Pancreas (tissue), 10 donors: ENCODE data around the gene BICRA. TPM values are rescaled to one million over a fixed set of nuclear protein-coding genes. Genes with fewer than 3 reads are reported as not detected.

Experiments
- ATAC-seq, 4 donors: fragments of 200-7000 bp; cut with Tn5 transposase; one replicate each; pipeline versions ENCODE4 v1.8.0 to v1.9.1; 2020; ENCODE audit warnings: mild to moderate bottlenecking in 4 of 4, moderate library complexity in 4 of 4
- DNase-seq, 6 donors: peaks; one replicate each; pipeline ENCODE4 v3.0.0-alpha.2; 2020
- FAIRE-seq: peaks from 2 replicates; lab custom pipeline; 2012; peaks lifted over from hg19 to GRCh38; lab: Jason Lieb, UNC
- H3K27ac ChIP-seq, 4 donors: fragments of 200-600 bp; sonication (generic); 1 replicate in 3 of 4; 2 replicates in 1 of 4; pipeline versions ENCODE4 v1.5.0 to v1.8.0; 2020
- H3K27me3 ChIP-seq, 4 donors: fragments of 200-600 bp; one replicate each; pipeline ENCODE4 v1.8.0; 2021
- H3K36me3 ChIP-seq, 3 donors: fragments of 200-600 bp; sonication (generic) in 1 of 3; one replicate each; pipeline versions ENCODE4 v1.5.0 to v1.8.0; 2020 to 2021
- H3K4me1 ChIP-seq, 3 donors: fragments of 200-600 bp; one replicate each; pipeline ENCODE4 v1.8.0; 2021
- H3K4me3 ChIP-seq, 4 donors: fragments of 200-600 bp; sonication (generic) in 2 of 4; one replicate each; pipeline versions ENCODE4 v1.5.0 to v1.8.0; 2020 to 2021
- H3K9me3 ChIP-seq, 4 donors: fragments of 200-600 bp; one replicate each; pipeline ENCODE4 v1.8.0; 2021
- CTCF ChIP-seq, 4 donors: fragments of 200-600 bp; sonication (generic) in 3 of 4; IDR thresholded peaks; one replicate each; pipeline versions ENCODE4 v1.5.0 to v1.8.0; 2021; ENCODE audit warnings: antibody characterized with exemption in 4 of 4
- WGBS, 2 donors: extraction: QIAGEN DNeasy Blood & Tissue Kit; methylation state at CpG; one replicate each; pipeline ENCODE4 v1.1.7; 2013; 5-methylcytosine and 5-hydroxymethylcytosine counted together
- intact Hi-C, 3 donors: fragments of 100-400 bp; cut with DNase I; formaldehyde crosslinking; loops; one replicate each; pipeline versions ENCODE4 v1.11.1 to v1.14.2; 2022
- polyA plus RNA-seq, 2 donors: library from polyadenylated mRNA; stranded (reverse); fragments of 200-250 nt; gene quantifications; one replicate each; pipeline ENCODE4 v1.2.3, GENCODE V29; 2013
- total RNA-seq, 6 donors: library from RNA; stranded (reverse); fragmentation: NEBNext Ultra II Directional in 4 of 6; extraction: Animal tissue kit (Norgen Biotek cat#: 25700) in 4 of 6; gene quantifications; one replicate each; pipeline versions ENCODE4 v1.2.1 to v1.2.4, GENCODE V29; 2021 to 2023
- donor health status: healthy with polysubstance abuse.
- donor health status: DM: no; HTN: no; CAD: no; lungs with moderate emphysema.
- donor health status: DM: no; HTN: no; CAD: no.
- donor health status: control.
- donor health status: control.
- donor health status: Bipolar disorder and iron deficiency.
- donor health status: DM: yes; HTN: yes; CAD: no.
- donor health status: DM: no; HTN: no; CAD: no.
- donor health status: DM: no; HTN: no; CAD: no.
- donor health status: DM: yes; HTN: yes; CAD: no.

BICRA gene
- total and polyA plus RNA-seq, 8 donors: 2.7 to 10.4 (median 5.9) TPM

GRCh38 chr19:47608074-47608918, 638 bp upstream of the BICRA start:
- WGBS, 2 donors: 0% methylated on average over 65 to 94 of the region's 94 CpGs
- Histone ChIP-seq H3K4me1 (peaks cover 4 to 10% (median 7%) of the 10 kb centered on the region in 3 donors), H3K4me3 (peak overlapping the region; percentile 98 to 100 (median 98)), H3K27ac (peak overlapping the region; percentile 81 to 91 (median 88)), H3K27me3 (no peaks in the 10 kb centered on the region), H3K36me3 (no peaks in the 10 kb centered on the region), H3K9me3 (no peaks in the 10 kb centered on the region)
- FAIRE-seq: no peak
- peak in 1 of 4 donors; percentile 15 for TF ChIP-seq CTCF (IDR thresholded peaks at IDR 0.05)
- peak; percentile 93 to 95 (median 93) for ATAC-seq
- DNase-seq: peak; percentile 91 to 98 (median 96)
- intact Hi-C loops: no loop called here

GRCh38 chr19:47609906-47610894, 1.3 kb downstream of the BICRA start:
- intact Hi-C loops: no loop called here
- ATAC-seq (peak; percentile 9 to 24 (median 19)), FAIRE-seq (no peak), DNase-seq (peak; percentile 19 to 81 (median 54))
- Histone ChIP-seq H3K36me3 (no peaks in the 10 kb centered on the region), H3K4me1 (peaks cover 4 to 10% (median 7%) of the 10 kb centered on the region in 3 donors), H3K9me3 (no peaks in the 10 kb centered on the region), H3K27me3 (no peaks in the 10 kb centered on the region), H3K4me3 (peak overlapping the region; percentile 59 to 100 (median 87)), H3K27ac (peak overlapping the region in 3 of 4 donors; percentile 10 to 91 (median 67))
- WGBS, 2 donors: 0 to 1% methylated on average over 35 to 49 of the region's 50 CpGs
- TF ChIP-seq CTCF (IDR thresholded peaks at IDR 0.05): no peak

GRCh38 chr19:47610902-47611301, 2.0 kb downstream of the BICRA start:
- no peak for TF ChIP-seq CTCF (IDR thresholded peaks at IDR 0.05)
- DNase-seq (peak in 2 of 6 donors; percentile 26 to 37), FAIRE-seq (no peak), ATAC-seq (no peak)
- Histone ChIP-seq H3K36me3 (no peaks in the 10 kb centered on the region), H3K4me3 (peak overlapping the region in 2 of 4 donors; percentile 98 to 100), H3K4me1 (peaks cover 4 to 10% (median 7%) of the 10 kb centered on the region in 3 donors), H3K27ac (peak overlapping the region in 1 of 4 donors; percentile 67), H3K9me3 (no peaks in the 10 kb centered on the region), H3K27me3 (no peaks in the 10 kb centered on the region)
- 31 to 44% methylated on average over 7 of the region's 7 CpGs for WGBS, 2 donors
- intact Hi-C loops: no loop called here

GRCh38 chr19:47613165-47614020, 4.5 kb downstream of the BICRA start:
- no peaks in the 10 kb centered on the region for H3K9me3 ChIP-seq
- 72 to 73% methylated on average over 14 of the region's 14 CpGs for WGBS, 2 donors
- intact Hi-C loops: no loop called here
- no peaks in the 10 kb centered on the region for H3K27me3 ChIP-seq
- DNase-seq (no peak), ATAC-seq (no peak), FAIRE-seq (no peak)
- no peak overlapping the region for H3K4me3 ChIP-seq
- no peaks in the 10 kb centered on the region for H3K36me3 ChIP-seq
- H3K27ac ChIP-seq: no peak overlapping the region
- H3K4me1 ChIP-seq: peaks cover 4 to 13% (median 7%) of the 10 kb centered on the region in 3 donors
- TF ChIP-seq CTCF (IDR thresholded peaks at IDR 0.05): no peak
